GM12873 (cell line): ENCODE results near the gene HELZ.

Source experiments
- CTCF ChIP-seq: IDR thresholded peaks from 2 replicates; pipeline ENCODE4 v1.5.1; 2012; ENCODE audit warnings: low read depth, mild to moderate bottlenecking, moderate library complexity, low read length, control low read depth; ENCODE audit not compliant: insufficient read depth; ENCODE audit errors: missing control alignments

Gene HELZ

DNA sequence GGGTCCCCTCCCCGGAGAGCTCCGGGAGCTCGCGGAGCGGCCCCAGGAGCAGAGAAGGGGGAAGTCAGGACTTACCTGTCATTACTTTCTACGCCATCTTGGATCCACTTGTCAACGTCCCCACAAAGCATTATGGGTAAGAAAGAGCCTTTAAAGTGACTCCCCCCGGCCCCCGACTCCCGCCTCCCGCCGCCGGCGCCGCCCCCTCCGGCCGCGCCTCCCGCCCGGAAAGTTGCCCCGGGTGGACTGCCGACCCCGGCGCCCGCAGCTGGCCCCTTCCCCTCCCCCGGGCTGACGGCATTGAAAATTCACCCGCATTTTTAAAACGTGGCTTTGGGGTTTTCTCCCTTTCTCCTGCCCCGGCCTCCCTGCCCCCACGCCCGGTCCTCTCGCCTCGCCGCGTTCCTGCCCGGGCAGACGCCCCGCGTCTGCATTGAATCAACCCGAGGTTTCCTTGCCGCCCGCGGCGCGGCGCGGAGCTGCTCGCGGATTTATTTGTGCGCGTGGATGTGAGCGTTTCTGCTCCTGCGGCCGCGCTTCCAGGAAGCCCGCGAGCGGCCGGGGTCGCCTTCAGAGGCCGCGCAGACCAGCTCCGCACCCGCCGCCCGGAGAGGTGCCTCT, at the start of gene HELZ:
Gene HELZ, minus strand, starts transcription at position 124 of the 621 bp plus-strand sequence. CDS start 26,392 bp downstream, outside the sequence.
- no peak for TF ChIP-seq CTCF

DNA sequence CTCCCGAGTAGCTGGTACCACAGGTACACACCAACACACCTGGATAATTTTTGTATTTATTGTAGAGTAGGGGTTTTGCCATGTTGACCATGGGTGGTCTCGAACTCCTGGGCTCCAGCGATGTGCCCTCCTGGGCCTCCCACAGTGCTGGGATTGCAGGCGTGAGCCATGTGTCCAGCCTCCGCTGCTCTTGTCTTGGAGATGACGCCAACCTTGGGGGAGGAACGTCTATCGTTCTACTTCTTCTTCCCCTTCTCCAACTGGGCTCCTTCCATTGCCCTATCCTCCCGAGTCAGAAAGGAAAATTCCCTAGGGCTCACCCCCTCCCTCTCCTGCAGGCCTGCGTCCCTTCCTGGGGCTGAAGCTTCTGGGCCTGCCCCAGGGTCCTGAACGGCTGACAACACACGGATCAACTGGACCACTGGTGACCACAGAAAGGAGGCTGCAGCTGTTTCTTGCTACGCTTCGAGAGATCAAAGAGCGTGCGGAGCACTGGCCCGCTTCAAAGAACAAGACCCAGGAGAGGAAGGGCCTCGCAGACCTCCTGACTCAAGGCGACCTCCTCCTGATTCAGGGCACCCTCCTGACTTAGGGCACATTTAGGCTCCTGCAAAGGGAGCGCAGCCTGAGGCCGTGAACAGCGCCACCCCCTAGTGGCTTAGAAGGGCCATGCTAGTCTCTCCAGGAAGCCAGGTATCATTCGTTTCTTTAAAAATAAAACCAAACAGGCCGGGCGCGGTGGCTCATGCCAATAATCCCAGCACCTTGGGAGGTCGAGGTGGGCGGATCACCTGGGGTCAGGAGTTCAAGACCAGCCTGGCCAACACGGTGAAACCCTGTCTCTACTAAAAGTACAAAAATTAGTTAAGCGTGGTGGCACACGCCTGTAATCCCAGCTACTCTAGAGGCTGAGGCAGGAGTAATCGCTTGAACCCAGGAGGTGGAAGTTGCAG, 48.5 kb upstream of the HELZ start:
- TF ChIP-seq CTCF = peak; percentile 91

- no peak for TF ChIP-seq CTCF
These were observed 45.8 kb upstream of the HELZ start for GRCh38 chr17:67290711-67291291.

GRCh38 chr17:67290244-67290643, 45.2 kb upstream of the HELZ start:
- TF ChIP-seq CTCF = no peak

DNA sequence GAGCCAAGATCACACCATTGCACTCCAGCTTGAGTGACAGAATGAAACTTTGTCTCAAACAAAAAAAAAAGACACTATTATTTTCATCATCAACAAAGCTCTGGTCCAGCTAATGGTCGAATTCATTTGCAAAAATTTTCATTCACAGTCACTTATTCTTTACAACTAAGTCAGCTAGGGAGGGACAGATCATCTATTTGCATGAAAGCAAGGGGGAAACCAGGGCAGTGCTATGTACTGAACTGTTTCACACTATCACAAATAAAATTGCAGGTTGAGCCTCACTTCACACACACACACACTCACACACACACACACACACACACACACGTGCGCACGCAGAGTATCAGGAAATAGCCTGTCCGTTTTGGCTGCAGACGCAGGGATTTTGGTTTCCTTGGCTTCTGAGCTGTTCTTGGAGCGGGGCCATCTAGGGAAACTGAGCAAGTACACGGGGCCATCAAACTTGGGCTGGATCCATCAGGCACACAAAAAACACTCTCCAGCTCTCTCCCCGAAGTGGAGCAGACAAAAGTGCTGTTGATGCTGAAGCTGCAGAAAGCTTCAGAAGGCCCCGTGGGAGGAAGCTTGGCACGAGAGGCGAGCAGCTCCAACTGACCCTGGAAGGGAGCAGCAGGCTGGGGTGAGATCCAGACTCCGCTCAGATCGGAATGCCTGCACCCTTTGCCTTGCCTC, 44.3 kb upstream of the HELZ start:
- TF ChIP-seq CTCF = no peak

DNA sequence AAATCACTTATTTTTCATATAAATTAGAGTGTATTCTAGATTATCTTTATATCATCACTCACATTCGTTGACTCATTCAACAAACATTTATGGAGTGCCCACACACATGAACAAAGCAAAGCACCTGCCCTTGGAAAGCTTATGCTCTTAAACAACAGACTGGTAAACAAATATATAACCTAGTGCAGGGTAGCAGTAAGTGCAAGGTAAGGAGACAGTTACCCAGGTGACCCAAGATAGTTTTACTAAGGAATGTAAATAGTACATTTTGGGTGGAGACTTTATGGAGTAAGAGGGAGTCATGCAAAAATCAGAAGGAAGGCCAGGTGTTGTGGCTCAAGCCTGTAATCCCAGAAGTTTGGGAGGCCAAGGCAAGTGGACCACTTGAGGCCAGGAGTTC, 40.4 kb upstream of the HELZ start:
- no peak for TF ChIP-seq CTCF
